K562 (cell line): ENCODE data around the gene ALS2CL. TPM values are rescaled to one million over a fixed set of nuclear protein-coding genes. Genes with fewer than 3 reads are reported as not detected.

Source experiments
- ATAC-seq: fragments of 200-7000 bp; cut with Tn5 transposase; 3 replicates; pipeline ENCODE4 v1.9.1; 2020; ENCODE audit warnings: moderate library complexity
- BruUV-seq: library from RNA; stranded (reverse); fragments of 400-500 nt; replicated peaks from 2 replicates; lab custom pipeline; 2021; lab: Mats Ljungman, UMichigan
- CTCF ChIA-PET: fragments of 300-600 bp; formaldehyde crosslinking; extraction: SDS; loops from one replicate; lab custom pipeline; 2021; ENCODE audit warnings: low intra/inter-chr PET ratio; lab: Yijun Ruan, JAX
- POLR2A ChIA-PET: fragments of 300-600, 350-650 bp; sonication (Branson Sonifier 250); formaldehyde crosslinking; extraction: SDS; loops from one replicate; lab custom pipeline; 2021; ENCODE audit warnings: antibody characterized with exemption, inconsistent platforms; lab: Yijun Ruan, JAX
- DNase-seq, 4 experiments: peaks; one replicate each; pipeline versions ENCODE4 v3.0.0 to v3.0.0-alpha.2; 2011 to 2018; ENCODE audit warnings: low spot score in 3 of 4, mixed read lengths in 3 of 4; ENCODE audit errors: extremely low read depth in 1 of 4
- FAIRE-seq: peaks from 2 replicates; lab custom pipeline; 2011; peaks lifted over from hg19 to GRCh38; lab: Jason Lieb, UNC
- H2AFZ ChIP-seq: 2 replicates; pipeline ENCODE4 v1.6.0; 2011; ENCODE audit warnings: low read depth, low read length, control low read depth, inconsistent platforms
- H3K27ac ChIP-seq: fragments of 200-600 bp; 3 replicates; pipeline ENCODE4 v1.8.0; 2011; ENCODE audit warnings: low read depth, mild to moderate bottlenecking, control low read depth, inconsistent platforms, low read length, moderate library complexity, mixed read lengths; ENCODE audit errors: extremely low read depth
- H3K27me3 ChIP-seq, 2 experiments: fragments of 300-600 bp in 1 of 2; 2 replicates in 1 of 2; 3 replicates in 1 of 2; pipeline versions ENCODE4 v1.6.0 to v1.8.0; 2011; ENCODE audit warnings: inconsistent platforms in 2 of 2, low read length in 2 of 2, mild to moderate bottlenecking in 1 of 2, mixed read lengths in 1 of 2, moderate library complexity in 1 of 2; ENCODE audit not compliant: control insufficient read depth in 2 of 2, insufficient read depth in 2 of 2
- H3K36me3 ChIP-seq: fragments of 300-600 bp; 3 replicates; pipeline ENCODE4 v1.8.0; 2011; ENCODE audit warnings: mild to moderate bottlenecking, low read length, inconsistent platforms; ENCODE audit not compliant: control insufficient read depth, insufficient read depth
- H3K4me1 ChIP-seq, 2 experiments: fragments of 200-600 bp in 1 of 2; replicated peaks in 1 of 2; 2 replicates in 1 of 2; 3 replicates in 1 of 2; pipeline versions ENCODE4 v1.5.1 to v1.8.0; 2011; ENCODE audit warnings: inconsistent platforms in 2 of 2, low read length in 2 of 2, mild to moderate bottlenecking in 1 of 2, mixed read lengths in 1 of 2, moderate library complexity in 1 of 2; ENCODE audit not compliant: control insufficient read depth in 2 of 2, insufficient read depth in 2 of 2
- H3K4me2 ChIP-seq: 2 replicates; pipeline ENCODE4 v1.6.1; 2011; ENCODE audit warnings: low read length, control low read depth, inconsistent platforms, mixed read lengths; ENCODE audit not compliant: insufficient read depth
- H3K4me3 ChIP-seq: fragments of 200-600 bp; sonication (generic), shearing (Covaris generic); 2 replicates; pipeline ENCODE4 v1.5.1; 2016; ENCODE audit warnings: control low read depth, inconsistent platforms
- H3K79me2 ChIP-seq: fragments of 200-600 bp; 3 replicates; pipeline ENCODE4 v1.8.0; 2011; ENCODE audit warnings: low read length, inconsistent platforms; ENCODE audit not compliant: control insufficient read depth, insufficient read depth
- H3K9ac ChIP-seq, 2 experiments: 2 replicates each; pipeline versions ENCODE4 v1.6.0 to v1.6.1; 2011; ENCODE audit warnings: low read depth in 2 of 2, low read length in 2 of 2, control low read depth in 1 of 2, inconsistent platforms in 1 of 2, mild to moderate bottlenecking in 1 of 2, mixed read lengths in 1 of 2; ENCODE audit not compliant: insufficient read depth in 1 of 2
- H3K9me1 ChIP-seq: one replicate; pipeline ENCODE4 v1.6.0; 2011; ENCODE audit warnings: inconsistent platforms, mild to moderate bottlenecking, low read length, moderate library complexity; ENCODE audit not compliant: control insufficient read depth, insufficient read depth
- H3K9me3 ChIP-seq: replicated peaks from 2 replicates; pipeline ENCODE4 v1.5.1; 2011; ENCODE audit warnings: low read depth, low read length, inconsistent platforms; ENCODE audit not compliant: control insufficient read depth, insufficient read depth
- H4K20me1 ChIP-seq: replicated peaks from 2 replicates; pipeline ENCODE4 v1.6.1; 2011; ENCODE audit warnings: low read length, inconsistent platforms, mixed read lengths; ENCODE audit not compliant: control insufficient read depth, insufficient read depth
- ARID4B ChIP-seq: sonication (generic); formaldehyde crosslinking; IDR thresholded peaks from 2 replicates; pipeline ENCODE4 v1.8.0; 2022; ENCODE audit warnings: mild to moderate bottlenecking, missing genetic modification reagents
- FOS ChIP-seq: IDR thresholded peaks from 3 replicates; pipeline ENCODE4 v1.6.1; 2011; ENCODE audit not compliant: insufficient read length; ENCODE audit errors: extremely low read depth
- FOXA3 ChIP-seq, 2 experiments: fragments of 450-650 bp in 1 of 2; sonication (generic) in 1 of 2; formaldehyde crosslinking; IDR thresholded peaks in 1 of 2; conservative IDR thresholded peaks in 1 of 2; 2 replicates each; pipeline versions ENCODE4 v1.4.0 to v1.8.0; 2020 to 2022; ENCODE audit warnings: mild to moderate bottlenecking in 2 of 2, missing genetic modification reagents in 1 of 2
- HMG20B ChIP-seq: fragments of 250-450 bp; sonication (Bioruptor Pico); IDR thresholded peaks from 2 replicates; pipeline ENCODE4 v1.5.0; 2021; ENCODE audit warnings: mild to moderate bottlenecking
- MLLT1 ChIP-seq, 2 experiments: fragments of 450-650 bp; IDR thresholded peaks; 2 replicates each; pipeline ENCODE4 v1.6.1; 2016
- NR4A1 ChIP-seq, 2 experiments: fragments of 250-450 bp in 1 of 2; fragments of 450-650 bp in 1 of 2; sonication (Bioruptor Pico) in 1 of 2; IDR thresholded peaks; 2 replicates each; pipeline versions ENCODE4 v1.4.0 to v1.6.1; 2016 to 2020; ENCODE audit warnings: mild to moderate bottlenecking in 2 of 2, missing compliant biosample characterization in 1 of 2, missing genetic modification characterization in 1 of 2, moderate library complexity in 1 of 2
- TAF1 ChIP-seq: IDR thresholded peaks from 2 replicates; pipeline ENCODE4 v1.6.1; 2011; ENCODE audit warnings: mild to moderate bottlenecking, low read length, moderate library complexity; ENCODE audit not compliant: insufficient read depth, control insufficient read depth, severe bottlenecking; ENCODE audit errors: extremely low read depth
- ZBTB11 ChIP-seq, 3 experiments: fragments of 200-800 bp in 1 of 3; fragments of 250-450 bp in 1 of 3; fragments of 450-650 bp in 1 of 3; sonication (Bioruptor Pico) in 1 of 3; sonication (Bioruptor generic) in 1 of 3; formaldehyde crosslinking in 1 of 3; IDR thresholded peaks; 2 replicates each; pipeline versions ENCODE4 v1.6.1 to v1.8.0; 2016 to 2022; ENCODE audit warnings: mild to moderate bottlenecking in 2 of 3, missing genetic modification characterization in 2 of 3, missing compliant biosample characterization in 1 of 3, moderate library complexity in 1 of 3
- ZNF133 ChIP-seq: fragments of 250-450 bp; sonication (Bioruptor Pico); IDR thresholded peaks from 2 replicates; pipeline ENCODE4 v1.4.0; 2020; ENCODE audit warnings: mild to moderate bottlenecking
- ZNF699 ChIP-seq: fragments of 250-450 bp; sonication (Bioruptor Pico); IDR thresholded peaks from 2 replicates; pipeline ENCODE4 v1.8.0; 2021; ENCODE audit warnings: mild to moderate bottlenecking, moderate library complexity; ENCODE audit not compliant: insufficient replicate concordance
- WGBS: fragments of 100-300 bp; shearing (Covaris generic); methylation state at CpG from one replicate; pipeline ENCODE4 v1.1.6; 2016; ENCODE audit warnings: low coverage, mixed read lengths; ENCODE audit not compliant: insufficient coverage; ENCODE audit errors: missing lambda C conversion rate; 5-methylcytosine and 5-hydroxymethylcytosine counted together
- in situ Hi-C: fragments of 300-500 bp; cut with MboI; formaldehyde crosslinking; loops from 4 replicates; pipeline ENCODE4 v1.15.0; 2018; ENCODE audit warnings: inconsistent platforms, mixed read lengths
- intact Hi-C: fragments of 100-400 bp; cut with micrococcal nuclease; formaldehyde crosslinking; loops from 2 replicates; pipeline ENCODE4 v1.14.2; 2022
- polyA plus RNA-seq, 8 experiments: library from polyadenylated mRNA; depleted of rRNA in 4 of 8; stranded (reverse) in 5 of 8; unstranded in 3 of 8; fragments of >200 nt; fragmentation: Nextera tagmentation in 2 of 8; fragmentation: Illumina TruSeq in 1 of 8; extraction: Ambion mirVana in 2 of 8; extraction: Trizol in 1 of 8; gene quantifications; 2 replicates each; pipeline versions ENCODE4 v1.2.1 to v1.2.3, GENCODE V29; 2011 to 2014; ENCODE audit warnings: inconsistent platforms in 1 of 8, missing spikeins in 1 of 8
- total RNA-seq, 7 experiments: library from RNA; depleted of rRNA in 6 of 7; stranded (reverse); fragments of >200 nt in 6 of 7; fragmentation: Illumina TruSeq in 2 of 7; extraction: Trizol in 2 of 7; gene quantifications; 2 replicates each; pipeline versions ENCODE4 v1.2.1 to v1.2.3, GENCODE V29; 2011 to 2021; ENCODE audit warnings: low replicate concordance in 1 of 7

Gene ALS2CL
- total and polyA plus RNA-seq, 9 of the 15 experiments (the other 6 are each of a cell fraction or from before 2014, with no cell fraction given): 0.03 to 0.13 (median 0.05) TPM; not detected in 3

GRCh38 chr3:46719044-46719565, 25.6 kb upstream of the ALS2CL start:
- Histone ChIP-seq H3K4me2 (no peak overlapping the region), H3K9me1 (no peaks in the 10 kb centered on the region), H3K9ac (no peak overlapping the region), H2AFZ (no peak overlapping the region), H4K20me1 (peaks cover 4% of the 10 kb centered on the region; the same call in 1 of the 2 replicates), H3K27ac (no peak overlapping the region), H3K36me3 (no peaks in the 10 kb centered on the region), H3K79me2 (no peaks in the 10 kb centered on the region), H3K4me3 (no peak overlapping the region), H3K4me1 (peaks cover 0 to 10% of the 10 kb centered on the region in 2 experiments; a peak in 1 of 5 replicates), H3K27me3 (peaks cover 11 to 59% of the 10 kb centered on the region in 2 experiments), H3K9me3 (no peaks in the 10 kb centered on the region)
- WGBS: 0% methylated on average over 2 of the region's 2 CpGs
- intact Hi-C loops: no loop called here
- in situ Hi-C loops: loop anchor here (5.0 to 10.0 kb wide), 2 partner anchors 178 to 636 kb away; no protein-coding TSS in a partner anchor
- ChIA-PET POLR2A (interaction anchor here (0.6 kb wide), 2 partner anchors 12 to 385 kb away, joined by 3 read pairs; no protein-coding TSS in a partner anchor), CTCF (no interaction called here)
- no TSS peak for BruUV-seq
- DNase-seq (no peak), ATAC-seq (no peak), FAIRE-seq (no peak)
- no peak for TF ChIP-seq HMG20B (CRISPR knock-in tag)
- no peak for TF ChIP-seq ZNF699 (CRISPR knock-in tag)
- TF ChIP-seq MLLT1 (IDR thresholded peaks at IDR 0.05): no peak
- TF ChIP-seq ZBTB11 (CRISPR knock-in tag; IDR thresholded peaks at IDR 0.05): no peak
- no peak for TF ChIP-seq TAF1
- TF ChIP-seq FOS: no peak
- no peak for TF ChIP-seq ZNF133
- no peak for TF ChIP-seq ARID4B
- TF ChIP-seq NR4A1 (CRISPR knock-in tag; IDR thresholded peaks at IDR 0.05): no peak
- no peak for TF ChIP-seq NR4A1 (tag; IDR thresholded peaks at IDR 0.05)
- TF ChIP-seq FOXA3 (CRISPR knock-in tag; conservative IDR thresholded peaks at IDR 0.05 in 1 of 2, IDR thresholded peaks at IDR 0.05 in 1 of 2): no peak
